GM15510 (cell line): ENCODE results near the gene UBE2D2.

Experiments used
- POLR2A ChIP-seq: IDR thresholded peaks from 3 replicates; pipeline ENCODE4 v1.6.1; 2011; ENCODE audit warnings: borderline replicate concordance; ENCODE audit not compliant: insufficient read length; ENCODE audit errors: extremely low read depth

Gene UBE2D2

DNA sequence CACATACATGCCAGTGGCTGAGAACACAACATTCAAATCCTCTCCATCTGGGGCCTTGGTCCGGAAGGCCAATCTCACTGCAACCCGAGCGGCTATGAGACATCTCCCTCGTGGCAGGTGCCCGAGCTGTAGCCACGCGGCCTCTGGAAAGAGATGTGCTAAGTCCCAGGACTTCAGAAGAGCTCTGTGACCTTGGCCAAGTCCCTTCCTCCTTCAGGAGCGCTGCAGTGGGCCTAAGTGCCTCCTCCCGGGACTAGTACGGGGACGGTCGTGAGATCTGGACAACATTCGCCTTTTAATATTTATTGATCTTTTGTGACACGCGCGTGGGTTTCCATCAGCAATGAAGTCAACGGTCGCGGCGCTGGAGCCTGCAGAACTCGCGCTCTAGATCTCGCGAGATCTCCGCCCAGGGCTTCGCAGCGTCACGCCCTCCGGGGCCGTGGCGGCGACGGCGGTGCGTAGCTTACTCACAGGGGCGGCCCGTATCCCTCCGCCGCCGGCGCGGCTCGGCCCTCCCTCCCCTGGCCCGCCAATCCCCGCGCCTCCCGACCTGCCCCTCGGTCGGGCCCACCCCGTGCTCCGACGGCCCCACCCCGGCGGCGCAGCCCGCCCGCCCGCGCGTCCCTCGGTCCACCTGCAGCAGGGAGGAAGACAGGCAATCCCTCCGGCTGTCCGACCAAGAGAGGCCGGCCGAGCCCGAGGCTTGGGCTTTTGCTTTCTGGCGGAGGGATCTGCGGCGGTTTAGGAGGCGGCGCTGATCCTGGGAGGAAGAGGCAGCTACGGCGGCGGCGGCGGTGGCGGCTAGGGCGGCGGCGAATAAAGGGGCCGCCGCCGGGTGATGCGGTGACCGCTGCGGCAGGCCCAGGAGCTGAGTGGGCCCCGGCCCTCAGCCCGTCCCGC is at the start of gene UBE2D2:
TSS of gene UBE2D2 (plus strand) at position 588 of the 903 bp plus-strand sequence. CDS start 453 bp downstream, outside the sequence.
- peak; percentile 74 for TF ChIP-seq POLR2A

DNA sequence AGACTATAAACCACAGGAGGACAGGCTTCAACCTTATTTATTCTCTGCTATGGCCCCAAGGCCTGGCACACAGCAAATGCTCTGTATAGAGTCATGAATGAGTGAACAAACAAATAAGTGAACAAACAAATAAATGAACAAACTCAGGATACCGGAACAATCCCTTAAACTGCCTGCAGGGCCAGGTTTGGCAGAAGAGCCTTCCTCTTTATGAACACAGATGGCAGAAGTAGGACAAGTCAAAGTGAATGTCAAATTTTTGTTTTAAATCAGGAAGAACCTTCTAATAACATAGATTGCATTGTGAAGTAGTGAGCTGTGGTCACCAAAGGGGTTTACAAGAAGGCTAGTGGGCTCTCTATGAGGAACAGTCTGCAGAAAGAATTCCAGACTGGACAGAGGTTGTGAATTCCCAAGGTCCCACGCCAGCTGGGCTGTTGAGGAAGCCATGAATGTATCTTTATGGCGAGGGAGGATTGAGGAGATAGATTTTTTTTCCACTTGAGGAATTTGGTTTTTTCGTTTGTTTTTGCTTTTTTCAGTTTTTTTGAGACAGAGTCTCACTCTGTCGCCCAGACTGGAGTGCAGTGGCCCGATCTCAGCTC is 48.3 kb upstream of the UBE2D2 start:
- no peak for TF ChIP-seq POLR2A

GRCh38 chr5:139513852-139514485 is 47.2 kb upstream of the UBE2D2 start:
- TF ChIP-seq POLR2A = no peak

DNA sequence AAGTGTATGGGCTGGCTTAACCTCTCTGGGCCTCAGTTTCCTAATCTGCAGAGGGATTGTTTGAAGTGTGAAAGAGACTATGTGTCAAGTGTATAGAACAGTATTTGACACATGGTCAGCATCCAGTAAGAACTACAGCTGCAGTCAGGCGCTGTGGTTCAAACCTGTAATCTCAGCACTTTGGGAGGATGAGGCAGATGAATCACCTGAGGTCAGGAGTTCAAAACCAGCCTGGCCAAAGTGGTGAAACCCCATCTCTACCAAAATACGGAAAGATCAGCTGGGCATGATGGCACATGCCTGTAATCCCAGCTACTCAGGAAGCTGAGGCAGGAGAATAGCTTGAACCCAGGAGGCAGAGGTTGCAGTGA is 46.7 kb upstream of the UBE2D2 start:
- TF ChIP-seq POLR2A = no peak

DNA sequence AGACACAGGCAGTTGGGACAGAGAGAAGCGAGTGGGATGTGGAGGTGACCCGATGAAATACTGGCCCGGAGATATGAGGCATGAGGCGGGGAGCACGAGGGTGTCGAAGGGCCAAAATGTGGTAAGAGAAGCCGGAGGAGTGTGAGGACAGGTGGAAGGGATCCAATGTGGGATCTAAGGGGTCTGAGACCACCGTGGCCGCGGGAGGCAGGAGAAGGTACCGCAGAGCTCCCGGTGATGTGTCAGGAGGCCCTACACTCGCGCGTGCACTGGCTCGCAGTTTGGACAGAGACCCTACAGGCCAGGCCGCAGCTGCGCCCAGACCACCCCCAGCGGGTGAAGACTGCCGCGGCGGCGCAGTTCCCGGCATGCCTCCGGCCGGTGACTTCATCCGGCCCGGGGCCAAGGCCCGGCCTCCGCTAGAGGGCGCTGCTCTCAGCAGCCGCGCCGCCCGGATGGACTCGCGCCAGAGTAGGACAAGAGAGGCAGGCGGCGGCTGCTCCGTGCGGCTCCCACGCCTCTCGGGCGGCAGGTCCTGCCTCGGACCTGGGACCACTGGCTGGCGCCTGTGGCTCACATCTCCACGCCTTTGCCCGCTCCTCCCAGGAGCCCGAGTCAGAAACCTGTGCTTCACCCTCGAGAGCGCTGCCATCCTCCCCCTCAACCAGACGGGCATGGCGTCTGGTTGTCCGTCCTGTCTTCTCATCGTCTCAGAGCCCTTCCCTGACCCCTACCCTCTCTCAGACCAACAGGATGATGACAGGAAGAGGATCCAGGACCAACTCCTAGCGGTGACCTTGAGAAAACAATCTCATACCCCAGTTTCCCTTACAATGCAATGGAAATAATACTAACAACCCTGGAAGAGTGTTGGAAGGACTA is 43.2 kb upstream of the UBE2D2 start:
- peak; percentile 83 for TF ChIP-seq POLR2A

DNA sequence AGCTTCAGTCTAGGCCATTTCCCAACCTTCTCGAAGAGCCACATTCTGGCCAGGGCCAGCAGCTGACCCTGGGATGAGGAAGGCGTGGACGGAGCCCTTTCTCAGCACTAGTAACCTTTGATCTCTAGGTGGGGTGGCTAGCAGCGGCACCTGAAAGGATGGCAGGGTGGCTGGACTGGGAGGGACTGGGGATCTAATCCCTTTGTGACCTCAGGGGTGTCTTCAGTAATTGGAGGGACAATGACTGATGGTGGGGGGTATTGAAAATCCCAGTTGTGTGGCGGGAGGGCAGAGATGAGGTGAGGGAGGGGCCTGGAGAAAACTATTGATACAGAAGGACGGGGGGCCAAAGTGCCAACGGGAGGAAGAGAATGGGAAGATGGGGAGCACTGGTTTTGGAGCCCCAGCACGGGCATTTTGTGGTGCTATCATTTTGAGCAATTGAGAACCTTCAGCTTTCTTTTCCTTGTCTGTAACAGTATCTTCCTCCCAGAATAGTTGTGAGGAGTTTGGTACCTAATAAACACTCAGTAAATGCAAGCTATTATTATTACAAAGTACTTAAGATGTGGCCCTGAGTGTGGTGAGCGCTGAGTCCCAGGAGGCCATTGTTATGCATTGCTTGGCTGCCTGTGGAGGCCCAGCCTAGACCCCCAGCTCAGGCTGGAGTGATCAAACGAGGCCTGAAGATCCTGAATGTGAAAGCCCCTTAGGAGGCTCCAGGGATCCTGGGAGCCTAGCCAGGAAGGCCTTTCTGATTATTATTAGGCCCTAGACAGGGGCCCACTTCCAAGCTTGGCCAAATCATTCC is 37.3 kb upstream of the UBE2D2 start:
- TF ChIP-seq POLR2A = no peak

GRCh38 chr5:139524446-139524845 is 36.7 kb upstream of the UBE2D2 start:
- TF ChIP-seq POLR2A = no peak

GRCh38 chr5:139524940-139525585 is 36.1 kb upstream of the UBE2D2 start:
- TF ChIP-seq POLR2A = no peak

GRCh38 chr5:139531772-139532169 is 29.4 kb upstream of the UBE2D2 start:
- no peak for TF ChIP-seq POLR2A

DNA sequence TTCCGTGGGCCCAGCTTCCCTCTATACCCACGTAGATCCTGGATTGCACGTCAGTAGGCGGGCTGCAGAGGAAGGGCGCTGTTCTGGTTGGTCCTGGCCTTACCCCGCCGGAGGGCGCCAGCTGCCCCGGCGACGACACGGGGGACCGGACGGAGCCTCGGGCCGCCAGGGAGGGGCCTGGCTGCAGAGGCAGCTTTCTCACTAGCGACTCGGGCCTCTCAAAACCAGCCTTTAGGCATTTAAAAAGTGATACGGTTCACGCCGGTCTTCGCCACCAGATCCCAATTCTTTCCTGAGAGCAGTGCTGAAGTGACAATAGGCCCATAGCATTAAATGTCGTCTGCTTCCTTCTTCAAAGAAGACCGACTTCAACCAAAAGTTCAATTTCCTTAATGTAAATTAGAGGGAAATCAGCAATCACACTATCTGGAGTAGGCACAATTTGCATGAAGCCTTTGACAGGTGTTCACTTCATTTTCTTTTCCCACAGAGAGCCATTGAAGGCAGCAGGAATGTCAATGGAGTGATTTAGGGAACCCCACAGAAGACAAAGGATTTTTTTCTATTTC is 17.6 kb upstream of the UBE2D2 start:
- TF ChIP-seq POLR2A = peak; percentile 44

- no peak for TF ChIP-seq POLR2A
Measured at GRCh38 chr5:139549162-139549894, 11.8 kb upstream of the UBE2D2 start.

GRCh38 chr5:139551191-139551889 is 9.8 kb upstream of the UBE2D2 start:
- TF ChIP-seq POLR2A = no peak

- TF ChIP-seq POLR2A = no peak
Measured at GRCh38 chr5:139552893-139553575, 8.1 kb upstream of the UBE2D2 start.
